AG09319 (cell line): ENCODE measurements around the gene EPM2A.
"Not testable (repeated sequence)": the region's sequence is repeated elsewhere in the genome, so short reads cannot be mapped to it uniquely, and the experiment has no call there.

ENCODE experiments used
- DNase-seq: peaks from one replicate; pipeline ENCODE4 v3.0.0-alpha.2; 2010; ENCODE audit warnings: low read depth; ENCODE audit errors: extremely low read depth
- TF ChIP-seq, protein P1 (sequence below): IDR thresholded peaks from 2 replicates; pipeline ENCODE4 v1.5.1; 2011; ENCODE audit warnings: low read depth, mild to moderate bottlenecking, inconsistent platforms, low read length, moderate library complexity

Gene EPM2A

GRCh38 chr6:145743332-145743731, 8.0 kb upstream of the EPM2A start:
- no peak for DNase-seq
- TF ChIP-seq, protein P1, sequence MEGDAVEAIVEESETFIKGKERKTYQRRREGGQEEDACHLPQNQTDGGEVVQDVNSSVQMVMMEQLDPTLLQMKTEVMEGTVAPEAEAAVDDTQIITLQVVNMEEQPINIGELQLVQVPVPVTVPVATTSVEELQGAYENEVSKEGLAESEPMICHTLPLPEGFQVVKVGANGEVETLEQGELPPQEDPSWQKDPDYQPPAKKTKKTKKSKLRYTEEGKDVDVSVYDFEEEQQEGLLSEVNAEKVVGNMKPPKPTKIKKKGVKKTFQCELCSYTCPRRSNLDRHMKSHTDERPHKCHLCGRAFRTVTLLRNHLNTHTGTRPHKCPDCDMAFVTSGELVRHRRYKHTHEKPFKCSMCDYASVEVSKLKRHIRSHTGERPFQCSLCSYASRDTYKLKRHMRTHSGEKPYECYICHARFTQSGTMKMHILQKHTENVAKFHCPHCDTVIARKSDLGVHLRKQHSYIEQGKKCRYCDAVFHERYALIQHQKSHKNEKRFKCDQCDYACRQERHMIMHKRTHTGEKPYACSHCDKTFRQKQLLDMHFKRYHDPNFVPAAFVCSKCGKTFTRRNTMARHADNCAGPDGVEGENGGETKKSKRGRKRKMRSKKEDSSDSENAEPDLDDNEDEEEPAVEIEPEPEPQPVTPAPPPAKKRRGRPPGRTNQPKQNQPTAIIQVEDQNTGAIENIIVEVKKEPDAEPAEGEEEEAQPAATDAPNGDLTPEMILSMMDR: no peak

GRCh38 chr6:145742472-145742871, 7.2 kb upstream of the EPM2A start:
- not testable (repeated sequence) for DNase-seq

GRCh38 chr6:145739685-145740084, 4.4 kb upstream of the EPM2A start:
- not testable (repeated sequence) for DNase-seq

DNA sequence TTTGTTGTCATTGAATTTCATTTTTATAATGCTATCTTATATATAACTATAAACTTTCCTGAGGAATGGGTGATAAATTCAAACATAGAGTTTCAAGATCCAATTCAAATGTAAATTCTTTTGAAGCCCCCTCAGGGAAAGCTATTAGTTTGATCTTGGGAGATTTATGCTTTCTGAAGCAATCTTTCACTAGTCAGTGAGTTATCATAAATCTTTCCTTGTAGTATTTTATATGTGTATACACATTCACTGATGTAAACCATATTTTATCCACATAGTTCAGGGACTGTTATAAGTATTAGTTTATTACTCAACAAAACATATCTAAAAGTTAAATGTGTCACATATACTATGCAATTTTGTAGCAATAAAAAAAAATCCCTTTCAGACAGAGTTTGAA, 2.9 kb upstream of the EPM2A start:
- TF ChIP-seq, protein P1: no peak
- no peak for DNase-seq

- TF ChIP-seq, protein P1: no peak
- DNase-seq: no peak
Measured at GRCh38 chr6:145736661-145737144, 1.4 kb upstream of the EPM2A start.

DNA sequence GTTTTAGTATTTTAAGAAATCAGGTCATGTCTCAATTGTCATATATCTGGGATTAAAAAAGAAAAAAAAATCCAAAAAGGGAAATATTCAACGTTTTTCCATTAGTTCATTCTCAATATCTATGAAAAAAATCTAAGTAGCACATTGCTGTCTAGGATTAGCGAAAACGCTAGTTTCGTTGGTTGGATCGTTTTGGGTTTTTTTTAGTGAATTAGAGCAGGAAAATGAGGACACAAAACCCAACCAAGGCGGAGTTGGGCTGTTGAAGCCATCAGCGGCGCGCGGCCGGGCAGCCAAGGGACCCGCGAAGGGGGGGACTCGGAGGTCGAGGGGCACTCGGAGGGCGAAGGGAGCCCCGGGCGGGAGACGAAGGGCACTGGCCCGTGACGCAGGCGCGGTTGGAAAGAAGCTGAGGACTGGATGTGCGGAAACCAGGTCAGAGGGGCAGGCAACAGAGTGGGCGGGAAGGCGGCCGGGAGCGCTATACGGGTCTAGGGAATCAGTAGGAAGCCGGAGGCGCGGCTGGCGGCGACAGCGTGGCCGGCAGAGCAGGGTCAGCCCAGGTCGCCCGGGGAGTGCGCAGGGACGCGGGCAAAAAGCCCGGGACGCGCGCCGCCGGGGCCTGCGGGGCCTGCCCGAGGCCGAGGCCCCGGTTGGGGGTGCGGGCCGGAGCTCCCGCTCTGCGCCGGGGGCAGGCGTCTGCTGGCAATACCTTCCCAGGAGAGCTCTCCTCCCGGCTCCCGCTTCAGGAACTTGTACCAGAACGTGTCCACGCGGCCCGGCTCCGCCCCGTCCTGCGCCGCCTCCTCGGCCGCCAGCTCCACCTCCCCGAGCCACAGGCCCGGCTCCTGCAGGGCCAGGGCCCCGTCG, 599 bp downstream of the EPM2A start:
- TF ChIP-seq, protein P1: no peak
- peak; percentile 68 for DNase-seq

DNA sequence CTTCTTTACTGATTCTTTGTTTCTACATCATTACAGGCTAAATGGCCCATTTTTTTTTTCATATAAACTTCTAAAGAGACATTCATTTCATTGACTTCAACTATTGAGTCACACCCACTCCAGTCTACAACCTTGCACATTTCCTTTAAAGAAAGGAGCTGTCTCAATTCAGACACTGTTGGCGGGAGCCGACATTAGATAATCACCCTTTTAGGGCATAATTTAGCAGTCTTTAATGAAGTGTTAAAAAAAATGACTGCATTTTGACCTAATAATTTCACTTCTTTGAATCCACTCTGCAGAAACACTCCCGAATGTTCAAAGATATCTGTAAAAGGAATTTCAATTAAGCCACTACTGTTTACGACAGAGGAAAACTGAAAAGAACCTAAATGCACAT, 1.5 kb downstream of the EPM2A start:
- TF ChIP-seq, protein P1: no peak
- DNase-seq: no peak

DNA sequence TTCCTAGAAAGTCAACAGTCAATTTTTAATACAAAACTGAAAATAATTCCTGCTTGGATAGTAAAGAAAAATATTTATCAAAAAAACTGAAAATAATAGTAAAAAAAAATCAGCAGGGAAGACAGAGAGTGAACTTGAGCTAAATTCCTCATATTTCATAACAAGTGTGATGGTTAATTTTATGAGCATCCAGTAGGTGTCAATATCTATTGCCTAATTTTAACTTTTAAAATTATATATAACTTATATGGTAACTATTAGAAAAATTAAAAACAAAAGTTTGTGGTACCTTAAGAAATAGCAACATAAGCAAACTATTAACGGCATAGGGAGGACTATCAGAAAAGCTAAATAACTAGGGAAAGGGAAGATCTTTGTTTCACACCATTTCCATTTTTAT, 2.1 kb downstream of the EPM2A start:
- TF ChIP-seq, protein P1: no peak
- DNase-seq: no peak
